Caco-2 (cell line): ENCODE measurements around the gene GLCCI1. TPM values are rescaled to one million over a fixed set of nuclear protein-coding genes. Genes with fewer than 3 reads are reported as not detected.
A peak's percentile ranks its signal among the peaks of the same experiment; 100 is the strongest.

ENCODE experiments used
- BruUV-seq: library from RNA; stranded (reverse); fragments of 400-500 nt; replicated peaks from 2 replicates; lab custom pipeline; 2021; lab: Mats Ljungman, UMichigan
- CTCF ChIA-PET: fragments of 300-600 bp; sonication (Branson Sonifier 250); formaldehyde crosslinking; loops from one replicate; lab custom pipeline; 2022; ENCODE audit warnings: antibody characterized with exemption; lab: Charles Lee
- POLR2A ChIA-PET: fragments of 300-600 bp; sonication (Branson Sonifier 250); formaldehyde crosslinking; loops from one replicate; lab custom pipeline; 2022; ENCODE audit warnings: antibody characterized with exemption; lab: Charles Lee
- DNase-seq, 2 experiments: peaks; one replicate each; pipeline versions ENCODE4 v3.0.0 to v3.0.0-alpha.2; 2020 to 2022
- H3K27me3 ChIP-seq: replicated peaks from 2 replicates; pipeline ENCODE4 v1.6.0; 2011; ENCODE audit warnings: low read length; ENCODE audit not compliant: control insufficient read depth, insufficient read depth
- H3K36me3 ChIP-seq: 2 replicates; pipeline ENCODE4 v1.5.1; 2011; ENCODE audit warnings: low read length; ENCODE audit not compliant: control insufficient read depth, insufficient read depth
- H3K4me1 ChIP-seq: fragments of 250-450 bp; sonication (Bioruptor Pico); 2 replicates; pipeline ENCODE4 v1.5.1; 2020; ENCODE audit warnings: mild to moderate bottlenecking
- H3K4me3 ChIP-seq: 2 replicates; pipeline ENCODE4 v1.5.1; 2011; ENCODE audit warnings: low read depth, mild to moderate bottlenecking, control low read depth, low read length
- H3K9me3 ChIP-seq: fragments of 250-450 bp; sonication (Bioruptor Pico); 2 replicates; pipeline ENCODE4 v1.5.1; 2020; ENCODE audit warnings: mild to moderate bottlenecking, moderate library complexity
- H3K27ac Mint-ChIP-seq: one replicate; pipeline ENCODE4 v1.8.0; 2022; ENCODE audit warnings: mixed read lengths; ENCODE audit not compliant: unreplicated experiment
- H3K27me3 Mint-ChIP-seq: one replicate; pipeline ENCODE4 v1.8.0; 2022; ENCODE audit warnings: mixed read lengths; ENCODE audit not compliant: insufficient read depth, unreplicated experiment
- H3K36me3 Mint-ChIP-seq: one replicate; pipeline ENCODE4 v1.8.0; 2022; ENCODE audit warnings: mild to moderate bottlenecking, mixed read lengths; ENCODE audit not compliant: insufficient read depth, unreplicated experiment
- H3K4me1 Mint-ChIP-seq: one replicate; pipeline ENCODE4 v1.8.0; 2022; ENCODE audit warnings: low read depth, mixed read lengths; ENCODE audit not compliant: unreplicated experiment
- H3K4me3 Mint-ChIP-seq: one replicate; pipeline ENCODE4 v1.8.0; 2022; ENCODE audit warnings: mild to moderate bottlenecking, moderate library complexity, mixed read lengths; ENCODE audit not compliant: unreplicated experiment
- H3K9me3 Mint-ChIP-seq: one replicate; pipeline ENCODE4 v1.8.0; 2022; ENCODE audit warnings: mixed read lengths; ENCODE audit not compliant: unreplicated experiment
- intact Hi-C: fragments of 100-400 bp; cut with micrococcal nuclease; formaldehyde crosslinking; loops from one replicate; pipeline ENCODE4 v1.10.0; 2022; ENCODE audit not compliant: unreplicated experiment
- total RNA-seq: library from RNA; stranded (reverse); gene quantifications from 2 replicates; pipeline ENCODE4 v1.2.3, GENCODE V29; 2022
- TF ChIP-seq, protein P1 (sequence below), 2 experiments: fragments of 200-600 bp in 1 of 2; IDR thresholded peaks; 1 replicate in 1 of 2; 2 replicates in 1 of 2; pipeline versions ENCODE4 v1.5.1 to v1.8.0; 2011 to 2022; ENCODE audit warnings: antibody characterized with exemption in 1 of 2, control low read depth in 1 of 2, inconsistent platforms in 1 of 2, low read depth in 1 of 2, low read length in 1 of 2, mild to moderate bottlenecking in 1 of 2, moderate library complexity in 1 of 2; ENCODE audit not compliant: insufficient read depth in 1 of 2, severe bottlenecking in 1 of 2, unreplicated experiment in 1 of 2

Gene GLCCI1
- total RNA-seq, 1 experiment from 2014 or later, result 18.8 TPM

DNA sequence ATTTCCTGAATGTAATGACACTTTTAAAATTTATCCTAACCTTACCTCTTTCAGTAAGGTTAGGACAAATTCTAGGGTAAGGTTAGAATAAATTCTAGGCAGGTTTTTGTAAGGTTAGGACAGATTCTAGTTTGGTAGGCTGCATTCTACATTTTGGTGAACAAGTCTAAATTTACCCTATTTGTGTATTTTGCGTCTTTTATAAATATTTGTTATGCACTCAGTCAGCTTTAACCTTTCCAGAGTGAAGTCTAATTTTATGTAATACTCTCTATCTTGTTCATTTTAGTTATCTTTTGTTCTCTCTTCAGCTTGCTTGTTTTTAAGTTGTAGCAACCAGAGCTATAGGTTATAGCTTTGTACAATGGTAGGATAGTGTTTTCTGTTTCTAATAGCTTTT is 54.0 kb downstream of the GLCCI1 start:
- intact Hi-C loops, result no loop called here
- H3K27me3 Mint-ChIP-seq, result no peaks in the 10 kb centered on the region
- no TSS peak for BruUV-seq
- no peaks in the 10 kb centered on the region for H3K4me1 ChIP-seq
- DNase-seq, result no peak
- H3K27ac Mint-ChIP-seq, result no peak overlapping the region
- peaks cover 40% of the 10 kb centered on the region for H3K36me3 Mint-ChIP-seq
- no peaks in the 10 kb centered on the region for H3K4me1 Mint-ChIP-seq
- ChIA-PET CTCF (no interaction called here), POLR2A (interaction anchor here (0.6 kb wide), 1 partner anchor 210 kb away, joined by 6 read pairs; no protein-coding TSS in a partner anchor)
- no peak overlapping the region for H3K4me3 ChIP-seq
- H3K4me3 Mint-ChIP-seq, result no peak overlapping the region
- H3K36me3 ChIP-seq, result peaks cover 2% of the 10 kb centered on the region; the same call in 1 of the 2 replicates
- H3K9me3 ChIP-seq, result peaks cover 5% of the 10 kb centered on the region; the same call in 1 of the 2 replicates
- H3K9me3 Mint-ChIP-seq, result peaks cover 30% of the 10 kb centered on the region
- TF ChIP-seq, protein P1, sequence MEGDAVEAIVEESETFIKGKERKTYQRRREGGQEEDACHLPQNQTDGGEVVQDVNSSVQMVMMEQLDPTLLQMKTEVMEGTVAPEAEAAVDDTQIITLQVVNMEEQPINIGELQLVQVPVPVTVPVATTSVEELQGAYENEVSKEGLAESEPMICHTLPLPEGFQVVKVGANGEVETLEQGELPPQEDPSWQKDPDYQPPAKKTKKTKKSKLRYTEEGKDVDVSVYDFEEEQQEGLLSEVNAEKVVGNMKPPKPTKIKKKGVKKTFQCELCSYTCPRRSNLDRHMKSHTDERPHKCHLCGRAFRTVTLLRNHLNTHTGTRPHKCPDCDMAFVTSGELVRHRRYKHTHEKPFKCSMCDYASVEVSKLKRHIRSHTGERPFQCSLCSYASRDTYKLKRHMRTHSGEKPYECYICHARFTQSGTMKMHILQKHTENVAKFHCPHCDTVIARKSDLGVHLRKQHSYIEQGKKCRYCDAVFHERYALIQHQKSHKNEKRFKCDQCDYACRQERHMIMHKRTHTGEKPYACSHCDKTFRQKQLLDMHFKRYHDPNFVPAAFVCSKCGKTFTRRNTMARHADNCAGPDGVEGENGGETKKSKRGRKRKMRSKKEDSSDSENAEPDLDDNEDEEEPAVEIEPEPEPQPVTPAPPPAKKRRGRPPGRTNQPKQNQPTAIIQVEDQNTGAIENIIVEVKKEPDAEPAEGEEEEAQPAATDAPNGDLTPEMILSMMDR (IDR thresholded peaks at IDR 0.05; ENCODE audit: insufficient read depth in 1 of 2, low read depth in 1 of 2, low read length in 1 of 2, severe bottlenecking in 1 of 2, unreplicated experiment in 1 of 2), result no peak
- no peaks in the 10 kb centered on the region for H3K27me3 ChIP-seq

GRCh38 chr7:8035192-8035591 is 66.6 kb downstream of the GLCCI1 start:
- BruUV-seq, result no TSS peak
- no peak overlapping the region for H3K4me3 ChIP-seq
- no peaks in the 10 kb centered on the region for H3K4me1 Mint-ChIP-seq
- H3K36me3 ChIP-seq, result no peaks in the 10 kb centered on the region
- no peaks in the 10 kb centered on the region for H3K9me3 Mint-ChIP-seq
- H3K27ac Mint-ChIP-seq, result no peak overlapping the region
- ChIA-PET CTCF (interaction anchor here (0.6 to 1.4 kb wide), 7 partner anchors 11 to 383 kb away, joined by 3 to 17 read pairs (median 3); no protein-coding TSS in a partner anchor), POLR2A (no interaction called here)
- no peaks in the 10 kb centered on the region for H3K27me3 Mint-ChIP-seq
- no peaks in the 10 kb centered on the region for H3K4me1 ChIP-seq
- intact Hi-C loops, result loop anchor here (5.0 to 10.0 kb wide), 4 partner anchors 123 to 373 kb away; no protein-coding TSS in a partner anchor
- TF ChIP-seq, protein P1 (IDR thresholded peaks at IDR 0.05; ENCODE audit: insufficient read depth in 1 of 2, low read depth in 1 of 2, low read length in 1 of 2, severe bottlenecking in 1 of 2, unreplicated experiment in 1 of 2), result no peak
- H3K9me3 ChIP-seq, result no peaks in the 10 kb centered on the region
- H3K27me3 ChIP-seq, result no peaks in the 10 kb centered on the region
- H3K4me3 Mint-ChIP-seq, result no peak overlapping the region
- no peak for DNase-seq
- peaks cover 11% of the 10 kb centered on the region for H3K36me3 Mint-ChIP-seq

GRCh38 chr7:8035647-8036518 is 67.3 kb downstream of the GLCCI1 start:
- Histone ChIP-seq H3K27me3 (no peaks in the 10 kb centered on the region), H3K4me3 (no peak overlapping the region), H3K36me3 (no peaks in the 10 kb centered on the region), H3K4me1 (no peaks in the 10 kb centered on the region), H3K9me3 (no peaks in the 10 kb centered on the region)
- DNase-seq, result peak in 1 of 2 experiments; percentile 21
- intact Hi-C loops, result loop anchor here (1.0 to 10.0 kb wide), 7 partner anchors 66 to 374 kb away; no protein-coding TSS in a partner anchor
- CTCF ChIA-PET, result interaction anchor here (0.6 to 1.4 kb wide), 7 partner anchors 12 to 384 kb away, joined by 3 to 17 read pairs (median 3); no protein-coding TSS in a partner anchor
- TF ChIP-seq, protein P1 (IDR thresholded peaks at IDR 0.05; ENCODE audit: insufficient read depth in 1 of 2, low read depth in 1 of 2, low read length in 1 of 2, severe bottlenecking in 1 of 2, unreplicated experiment in 1 of 2), result peak; percentile 23 to 76
- H3K27ac Mint-ChIP-seq, result no peak overlapping the region
- POLR2A ChIA-PET, result no interaction called here
- BruUV-seq, result no TSS peak
- no peak overlapping the region for H3K4me3 Mint-ChIP-seq
- H3K36me3 Mint-ChIP-seq, result peaks cover 11% of the 10 kb centered on the region
- H3K4me1 Mint-ChIP-seq, result no peaks in the 10 kb centered on the region
- no peaks in the 10 kb centered on the region for H3K27me3 Mint-ChIP-seq
- H3K9me3 Mint-ChIP-seq, result no peaks in the 10 kb centered on the region
